Kidney epithelial cell (primary cell): ENCODE measurements around the gene NDUFAF5. TPM values are rescaled to one million over a fixed set of nuclear protein-coding genes. Genes with fewer than 3 reads are reported as not detected.

Source experiments
- DNase-seq: peaks from one replicate; pipeline ENCODE4 v3.0.0-alpha.2; 2010; ENCODE audit warnings: low read depth
- H3K27me3 ChIP-seq: 2 replicates; pipeline ENCODE4 v1.6.0; 2011; ENCODE audit warnings: low read length; ENCODE audit not compliant: control insufficient read depth, insufficient read depth
- H3K36me3 ChIP-seq: 2 replicates; pipeline ENCODE4 v1.5.1; 2011; ENCODE audit warnings: low read length; ENCODE audit not compliant: control insufficient read depth, insufficient read depth
- H3K4me3 ChIP-seq: 2 replicates; pipeline ENCODE4 v1.5.1; 2011; ENCODE audit warnings: low read depth, mild to moderate bottlenecking, control low read depth, low read length
- total RNA-seq: library from RNA; depleted of rRNA; stranded (reverse); fragments of >200 nt; gene quantifications from 2 replicates; pipeline ENCODE4 v1.2.3, GENCODE V29; 2015
- TF ChIP-seq, protein P1 (sequence below): IDR thresholded peaks from 2 replicates; pipeline ENCODE4 v1.5.1; 2011; ENCODE audit warnings: mild to moderate bottlenecking, moderate library complexity, low read length, control low read depth, inconsistent platforms; ENCODE audit not compliant: insufficient read depth, poor library complexity, severe bottlenecking

NDUFAF5 gene
- total RNA-seq, 1 donor from 2014 or later = 46.8 TPM

DNA sequence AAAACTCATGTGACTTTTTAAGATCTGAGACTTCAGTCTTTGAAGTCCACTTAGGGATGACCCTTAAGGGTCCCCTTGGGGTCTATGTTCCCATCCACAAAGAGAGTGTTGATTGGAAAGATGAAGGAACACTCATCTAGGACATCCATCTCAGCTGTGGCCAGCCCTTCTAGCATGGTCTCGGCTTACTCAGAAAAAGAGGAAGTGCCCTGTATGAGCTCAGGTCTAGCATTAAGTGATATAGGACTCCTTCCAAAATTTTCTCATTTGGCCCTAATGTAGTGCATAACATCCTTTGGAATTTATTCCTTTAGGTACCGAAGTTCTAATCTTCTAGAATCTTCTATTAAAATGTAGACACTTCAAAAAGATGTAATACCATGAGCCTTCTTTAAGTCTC lies 77.4 kb downstream of the NDUFAF5 start:
- Histone ChIP-seq H3K36me3 (no peaks in the 10 kb centered on the region), H3K27me3 (no peaks in the 10 kb centered on the region)
- TF ChIP-seq, protein P1, sequence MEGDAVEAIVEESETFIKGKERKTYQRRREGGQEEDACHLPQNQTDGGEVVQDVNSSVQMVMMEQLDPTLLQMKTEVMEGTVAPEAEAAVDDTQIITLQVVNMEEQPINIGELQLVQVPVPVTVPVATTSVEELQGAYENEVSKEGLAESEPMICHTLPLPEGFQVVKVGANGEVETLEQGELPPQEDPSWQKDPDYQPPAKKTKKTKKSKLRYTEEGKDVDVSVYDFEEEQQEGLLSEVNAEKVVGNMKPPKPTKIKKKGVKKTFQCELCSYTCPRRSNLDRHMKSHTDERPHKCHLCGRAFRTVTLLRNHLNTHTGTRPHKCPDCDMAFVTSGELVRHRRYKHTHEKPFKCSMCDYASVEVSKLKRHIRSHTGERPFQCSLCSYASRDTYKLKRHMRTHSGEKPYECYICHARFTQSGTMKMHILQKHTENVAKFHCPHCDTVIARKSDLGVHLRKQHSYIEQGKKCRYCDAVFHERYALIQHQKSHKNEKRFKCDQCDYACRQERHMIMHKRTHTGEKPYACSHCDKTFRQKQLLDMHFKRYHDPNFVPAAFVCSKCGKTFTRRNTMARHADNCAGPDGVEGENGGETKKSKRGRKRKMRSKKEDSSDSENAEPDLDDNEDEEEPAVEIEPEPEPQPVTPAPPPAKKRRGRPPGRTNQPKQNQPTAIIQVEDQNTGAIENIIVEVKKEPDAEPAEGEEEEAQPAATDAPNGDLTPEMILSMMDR = no peak

DNA sequence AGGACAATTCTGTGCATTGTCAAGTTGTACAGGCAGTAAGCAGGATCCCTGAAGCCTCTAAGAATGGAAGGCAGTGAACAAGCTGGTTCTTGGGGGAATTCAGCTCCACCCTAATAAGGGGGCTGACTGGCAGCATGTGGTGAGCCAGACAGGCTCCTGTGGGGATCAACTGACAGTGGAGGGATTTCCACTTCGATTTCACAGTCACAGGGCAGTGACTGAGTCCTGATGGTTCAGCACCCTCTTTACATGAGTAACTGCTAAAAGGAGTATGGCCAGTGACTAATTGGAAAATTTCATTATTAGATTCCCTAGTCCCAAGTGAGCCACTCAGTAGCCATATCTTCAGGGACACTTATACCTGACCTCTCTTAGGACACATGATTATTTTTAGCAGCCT lies 78.4 kb downstream of the NDUFAF5 start:
- TF ChIP-seq, protein P1 = no peak
- no peak overlapping the region for H3K4me3 ChIP-seq
- no peaks in the 10 kb centered on the region for H3K36me3 ChIP-seq
- no peaks in the 10 kb centered on the region for H3K27me3 ChIP-seq
- no peak for DNase-seq

More for the DNA sequence above, 77.4 kb downstream of the NDUFAF5 start:
- no peak for DNase-seq
- no peak overlapping the region for H3K4me3 ChIP-seq

DNA sequence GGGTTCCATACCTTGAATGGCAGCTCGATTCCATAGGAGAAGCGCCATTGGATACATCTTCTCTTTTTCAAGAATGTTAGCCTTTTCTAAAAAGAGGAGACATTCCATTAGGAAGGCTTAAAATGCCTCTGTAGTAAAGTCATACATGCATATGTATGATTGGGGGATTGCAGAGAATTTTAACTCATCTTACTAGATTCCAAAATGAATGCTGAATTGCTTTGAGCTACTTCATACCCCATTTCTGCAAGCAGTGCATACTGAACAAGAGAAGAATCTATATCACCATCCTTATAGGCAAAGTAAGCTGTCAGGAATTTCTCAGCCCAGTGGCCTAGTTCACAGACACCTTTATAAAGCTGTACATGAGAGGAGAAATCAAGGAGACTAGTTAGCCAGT lies 80.3 kb downstream of the NDUFAF5 start:
- H3K27me3 ChIP-seq = no peaks in the 10 kb centered on the region
- H3K4me3 ChIP-seq = no peak overlapping the region
- TF ChIP-seq, protein P1 = no peak
- DNase-seq = no peak
- no peaks in the 10 kb centered on the region for H3K36me3 ChIP-seq

DNA sequence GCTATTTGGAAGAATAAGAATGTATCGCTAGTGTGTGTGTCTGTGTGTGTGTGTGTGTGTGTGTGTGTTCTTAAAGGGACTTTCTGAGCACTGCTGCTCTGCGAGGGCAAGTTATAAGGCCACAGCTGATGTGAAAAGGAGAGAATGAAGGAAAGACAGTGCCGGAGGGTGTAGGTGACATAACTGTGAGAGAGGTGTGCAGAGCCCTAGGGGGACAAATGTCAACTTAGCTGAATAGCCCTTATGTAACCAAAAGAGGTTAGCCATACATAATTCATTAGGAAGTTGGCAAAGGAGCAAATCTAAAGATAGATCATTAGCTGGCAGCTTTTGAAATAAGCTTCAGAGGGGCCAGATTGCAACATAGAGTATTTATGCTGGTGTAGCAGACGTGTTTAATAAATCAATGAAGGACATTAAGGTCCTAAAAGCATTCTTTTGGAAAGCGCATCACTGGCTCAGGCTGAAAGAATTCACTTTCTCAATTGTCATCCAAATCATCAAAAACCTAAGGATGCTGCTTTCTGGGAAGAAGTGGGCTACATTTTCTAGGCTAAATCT lies 81.0 kb downstream of the NDUFAF5 start:
- no peak for DNase-seq
- TF ChIP-seq, protein P1 = no peak
- no peak overlapping the region for H3K4me3 ChIP-seq
- no peaks in the 10 kb centered on the region for H3K36me3 ChIP-seq
- H3K27me3 ChIP-seq = no peaks in the 10 kb centered on the region

DNA sequence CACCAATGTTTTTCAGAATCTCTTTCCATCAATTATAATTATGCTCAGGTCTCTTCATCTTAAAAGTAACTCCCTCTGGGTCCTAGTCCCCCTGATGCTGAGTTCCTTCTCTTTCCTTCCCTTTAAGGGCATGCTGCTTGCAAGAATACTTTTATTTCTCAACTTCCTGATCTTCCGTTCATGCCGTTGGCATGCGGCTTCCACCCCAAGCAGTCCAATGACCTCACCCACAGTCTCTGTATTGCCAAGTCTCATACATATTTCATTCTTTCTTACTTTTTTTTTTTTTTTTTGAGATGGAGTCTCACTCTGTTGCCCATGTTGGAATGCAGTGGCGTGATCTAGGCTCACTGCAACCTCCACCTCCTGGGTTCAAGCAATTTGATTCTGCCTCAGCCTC lies 83.5 kb downstream of the NDUFAF5 start:
- DNase-seq = no peak
- Histone ChIP-seq H3K36me3 (no peaks in the 10 kb centered on the region), H3K4me3 (no peak overlapping the region), H3K27me3 (no peaks in the 10 kb centered on the region)
- TF ChIP-seq, protein P1 = no peak

DNA sequence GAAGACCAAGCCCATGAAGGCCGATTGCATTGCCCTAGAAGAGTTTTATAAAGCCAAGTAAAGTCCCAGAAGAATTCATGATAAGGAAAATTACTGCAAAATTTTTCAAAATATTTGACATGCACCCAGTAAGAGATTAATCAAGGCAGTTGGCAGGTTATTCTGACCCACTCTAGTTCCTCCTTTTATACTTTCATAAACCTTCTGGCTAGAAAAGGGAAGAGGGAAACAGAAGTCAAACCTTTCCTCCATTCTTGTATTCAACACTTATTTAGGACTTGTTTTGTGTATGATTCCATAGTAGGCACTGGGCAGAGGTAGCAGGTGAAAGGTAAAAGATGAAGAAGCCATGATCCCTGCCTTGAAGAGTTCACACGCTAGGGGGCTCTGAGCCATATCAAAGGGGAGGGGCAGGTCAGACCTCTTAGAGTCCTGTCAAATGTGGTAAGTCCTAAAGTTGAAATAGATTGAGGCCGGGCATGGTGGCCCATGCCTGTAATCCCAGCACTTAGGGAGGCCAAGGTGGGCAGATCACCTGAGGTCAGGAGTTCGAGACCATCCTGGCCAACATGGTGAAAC lies 85.4 kb downstream of the NDUFAF5 start:
- TF ChIP-seq, protein P1 = no peak
- Histone ChIP-seq H3K27me3 (no peaks in the 10 kb centered on the region), H3K36me3 (no peaks in the 10 kb centered on the region), H3K4me3 (no peak overlapping the region)
- DNase-seq = no peak
